ENCODE results near the gene COG6.
A peak's percentile ranks its signal among the peaks of the same experiment; 100 is the strongest.

COG6 gene

DNA sequence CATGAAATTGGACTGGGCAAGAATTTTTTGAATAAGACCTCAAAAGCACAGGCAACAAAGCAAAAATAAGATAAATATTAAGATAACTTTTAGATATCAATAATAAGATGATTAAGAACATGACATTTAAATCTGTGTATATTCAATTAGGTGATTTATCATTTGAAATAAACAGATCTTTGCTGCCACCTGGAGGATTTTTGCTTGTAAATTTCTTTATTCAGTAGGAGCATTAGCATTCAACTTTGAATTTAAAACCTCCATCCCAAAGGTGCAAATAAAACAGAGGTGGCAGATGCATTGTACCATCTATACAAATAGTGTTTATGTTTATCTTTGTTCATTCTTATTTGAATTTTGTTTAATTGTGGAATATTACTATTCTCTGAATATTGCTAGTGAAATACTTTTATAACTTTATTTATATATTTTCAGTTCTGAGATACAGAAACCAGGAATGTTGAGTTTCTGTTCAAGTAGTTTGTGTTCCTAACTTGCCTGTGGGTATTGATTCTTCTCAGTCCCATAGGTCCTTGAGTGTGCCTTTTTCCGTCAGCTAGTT is 20.9 kb downstream of the COG6 start:
- H2AFZ ChIP-seq (ENCODE audit: insufficient read depth, low read length, poor library complexity): no peak overlapping the region
- DNase-seq: peak; percentile 39 to 88
- no peak overlapping the region for H2AK5ac ChIP-seq (ENCODE audit: low read length)
- H3K79me2 ChIP-seq (ENCODE audit: control insufficient read depth, insufficient read depth, low read length, poor library complexity): no peaks in the 10 kb centered on the region
- WGBS (ENCODE audit: extremely low coverage, insufficient coverage, insufficient read length): no CpG with 5 or more reads among the region's 1 CpG
- no peak overlapping the region for H3K4me3 ChIP-seq (ENCODE audit: low read depth, low read length)
- no peak overlapping the region for H3K4ac ChIP-seq (ENCODE audit: low read depth, low read length)
- no peak overlapping the region for H4K12ac ChIP-seq (ENCODE audit: low read depth, low read length)
- no peak overlapping the region for H3K23ac ChIP-seq (ENCODE audit: low read length)
- no peak overlapping the region for H2BK120ac ChIP-seq (ENCODE audit: insufficient read depth, low read length, poor library complexity)
- no peak overlapping the region for H3K27ac ChIP-seq (ENCODE audit: low read depth, low read length)
- H3K18ac ChIP-seq (ENCODE audit: low read length): no peak overlapping the region
- H3K4me1 ChIP-seq (ENCODE audit: control insufficient read depth in 1 of 2, insufficient read depth in 2 of 2, low read length in 2 of 2): no peaks in the 10 kb centered on the region
- no peak overlapping the region for H2BK5ac ChIP-seq (ENCODE audit: low read depth, low read length, poor library complexity)
- H3K27me3 ChIP-seq (ENCODE audit: insufficient read depth, low read length): no peaks in the 10 kb centered on the region
- H4K8ac ChIP-seq (ENCODE audit: low read depth, low read length): no peak overlapping the region
- peaks cover 2% of the 10 kb centered on the region for H3K9me3 ChIP-seq (ENCODE audit: insufficient read depth, low read depth, low read length)
- H3K79me1 ChIP-seq (ENCODE audit: low read length): no peaks in the 10 kb centered on the region
- no peak overlapping the region for H2BK12ac ChIP-seq (ENCODE audit: low read length)
- no peak overlapping the region for H3K14ac ChIP-seq (ENCODE audit: low read length)
- no peak overlapping the region for H3K9ac ChIP-seq (ENCODE audit: low read length)
- H4K91ac ChIP-seq (ENCODE audit: low read depth, low read length): no peak overlapping the region
- no peak overlapping the region for H3K4me2 ChIP-seq (ENCODE audit: low read length)
- H3K36me3 ChIP-seq (ENCODE audit: control insufficient read depth in 1 of 2, insufficient read depth in 2 of 2, low read length in 2 of 2): peaks cover 4 to 7% of the 10 kb centered on the region in 2 experiments

DNA sequence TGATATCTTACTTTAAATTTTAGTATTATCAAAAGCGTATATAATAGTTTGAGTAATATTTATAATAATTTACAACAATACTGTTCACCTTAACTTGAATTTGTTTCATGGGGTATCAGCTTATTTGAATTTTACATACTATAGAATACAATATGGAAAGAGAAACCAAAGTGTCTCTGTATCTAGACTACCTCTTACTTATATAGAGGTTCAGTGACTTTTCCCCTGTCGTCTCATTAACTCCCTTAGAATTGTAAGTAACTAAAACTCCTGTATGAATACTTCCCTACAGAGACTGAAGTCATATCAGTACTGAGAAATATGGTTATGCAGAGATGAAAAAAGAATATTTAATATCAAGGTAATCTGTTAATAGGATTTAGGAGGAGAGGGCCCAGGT is 26.8 kb downstream of the COG6 start:
- Histone ChIP-seq H2AK5ac (ENCODE audit: low read length) (no peak overlapping the region), H4K12ac (ENCODE audit: low read depth, low read length) (no peak overlapping the region), H3K4ac (ENCODE audit: low read depth, low read length) (no peak overlapping the region), H2AFZ (ENCODE audit: insufficient read depth, low read length, poor library complexity) (no peak overlapping the region), H3K9me3 (ENCODE audit: insufficient read depth, low read depth, low read length) (peaks cover 2% of the 10 kb centered on the region), H3K79me2 (ENCODE audit: control insufficient read depth, insufficient read depth, low read length, poor library complexity) (no peaks in the 10 kb centered on the region), H3K27me3 (ENCODE audit: insufficient read depth, low read length) (no peaks in the 10 kb centered on the region), H3K18ac (ENCODE audit: low read length) (no peak overlapping the region), H3K14ac (ENCODE audit: low read length) (no peak overlapping the region), H3K4me1 (ENCODE audit: control insufficient read depth in 1 of 2, insufficient read depth in 2 of 2, low read length in 2 of 2) (no peaks in the 10 kb centered on the region), H2BK5ac (ENCODE audit: low read depth, low read length, poor library complexity) (no peak overlapping the region), H4K8ac (ENCODE audit: low read depth, low read length) (no peak overlapping the region), H3K4me3 (ENCODE audit: low read depth, low read length) (no peak overlapping the region), H3K23ac (ENCODE audit: low read length) (no peak overlapping the region), H3K4me2 (ENCODE audit: low read length) (no peak overlapping the region), H3K79me1 (ENCODE audit: low read length) (no peaks in the 10 kb centered on the region), H2BK120ac (ENCODE audit: insufficient read depth, low read length, poor library complexity) (no peak overlapping the region), H3K36me3 (ENCODE audit: control insufficient read depth in 1 of 2, insufficient read depth in 2 of 2, low read length in 2 of 2) (peaks cover 4 to 7% of the 10 kb centered on the region in 2 experiments), H3K27ac (ENCODE audit: low read depth, low read length) (no peak overlapping the region), H2BK12ac (ENCODE audit: low read length) (no peak overlapping the region), H4K91ac (ENCODE audit: low read depth, low read length) (no peak overlapping the region), H3K9ac (ENCODE audit: low read length) (no peak overlapping the region)
- WGBS (ENCODE audit: extremely low coverage, insufficient coverage, insufficient read length): no CpG with 5 or more reads among the region's 2 CpGs
- no peak for DNase-seq

DNA sequence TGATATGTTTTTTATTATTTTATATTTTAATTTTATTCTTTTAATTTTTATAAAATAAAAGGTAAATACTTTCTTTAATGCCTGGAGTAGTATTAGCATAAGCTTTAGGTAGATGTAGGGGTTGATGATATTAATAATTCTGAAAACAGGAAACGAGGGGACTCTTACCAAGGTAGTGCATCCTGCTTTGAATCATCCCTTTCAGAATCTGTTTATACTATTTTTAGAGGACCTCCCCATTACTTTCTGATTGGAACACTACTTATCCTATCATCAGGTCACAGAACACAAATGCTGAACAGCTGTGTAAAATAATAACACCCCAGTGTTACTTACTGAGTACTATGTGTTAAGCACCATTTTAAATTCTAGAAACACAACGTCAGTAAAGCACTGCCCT is 27.3 kb downstream of the COG6 start:
- H3K14ac ChIP-seq (ENCODE audit: low read length): no peak overlapping the region
- no peak overlapping the region for H3K23ac ChIP-seq (ENCODE audit: low read length)
- H2BK12ac ChIP-seq (ENCODE audit: low read length): no peak overlapping the region
- no peak overlapping the region for H4K8ac ChIP-seq (ENCODE audit: low read depth, low read length)
- H3K9me3 ChIP-seq (ENCODE audit: insufficient read depth, low read depth, low read length): peaks cover 2% of the 10 kb centered on the region
- no peak overlapping the region for H3K4me2 ChIP-seq (ENCODE audit: low read length)
- H3K4me1 ChIP-seq (ENCODE audit: control insufficient read depth in 1 of 2, insufficient read depth in 2 of 2, low read length in 2 of 2): no peaks in the 10 kb centered on the region
- H4K12ac ChIP-seq (ENCODE audit: low read depth, low read length): no peak overlapping the region
- no peak overlapping the region for H3K27ac ChIP-seq (ENCODE audit: low read depth, low read length)
- no peak for DNase-seq
- H3K36me3 ChIP-seq (ENCODE audit: control insufficient read depth in 1 of 2, insufficient read depth in 2 of 2, low read length in 2 of 2): peaks cover 4 to 7% of the 10 kb centered on the region in 2 experiments
- H3K79me2 ChIP-seq (ENCODE audit: control insufficient read depth, insufficient read depth, low read length, poor library complexity): no peaks in the 10 kb centered on the region
- H3K27me3 ChIP-seq (ENCODE audit: insufficient read depth, low read length): no peaks in the 10 kb centered on the region
- no peak overlapping the region for H4K91ac ChIP-seq (ENCODE audit: low read depth, low read length)
- H2BK5ac ChIP-seq (ENCODE audit: low read depth, low read length, poor library complexity): no peak overlapping the region
- H3K18ac ChIP-seq (ENCODE audit: low read length): no peak overlapping the region
- no peak overlapping the region for H2AFZ ChIP-seq (ENCODE audit: insufficient read depth, low read length, poor library complexity)
- no peak overlapping the region for H2BK120ac ChIP-seq (ENCODE audit: insufficient read depth, low read length, poor library complexity)
- WGBS (ENCODE audit: extremely low coverage, insufficient coverage, insufficient read length): no CpG with 5 or more reads among the region's 2 CpGs
- H2AK5ac ChIP-seq (ENCODE audit: low read length): no peak overlapping the region
- no peak overlapping the region for H3K9ac ChIP-seq (ENCODE audit: low read length)
- no peak overlapping the region for H3K4me3 ChIP-seq (ENCODE audit: low read depth, low read length)
- H3K79me1 ChIP-seq (ENCODE audit: low read length): no peaks in the 10 kb centered on the region
- no peak overlapping the region for H3K4ac ChIP-seq (ENCODE audit: low read depth, low read length)

DNA sequence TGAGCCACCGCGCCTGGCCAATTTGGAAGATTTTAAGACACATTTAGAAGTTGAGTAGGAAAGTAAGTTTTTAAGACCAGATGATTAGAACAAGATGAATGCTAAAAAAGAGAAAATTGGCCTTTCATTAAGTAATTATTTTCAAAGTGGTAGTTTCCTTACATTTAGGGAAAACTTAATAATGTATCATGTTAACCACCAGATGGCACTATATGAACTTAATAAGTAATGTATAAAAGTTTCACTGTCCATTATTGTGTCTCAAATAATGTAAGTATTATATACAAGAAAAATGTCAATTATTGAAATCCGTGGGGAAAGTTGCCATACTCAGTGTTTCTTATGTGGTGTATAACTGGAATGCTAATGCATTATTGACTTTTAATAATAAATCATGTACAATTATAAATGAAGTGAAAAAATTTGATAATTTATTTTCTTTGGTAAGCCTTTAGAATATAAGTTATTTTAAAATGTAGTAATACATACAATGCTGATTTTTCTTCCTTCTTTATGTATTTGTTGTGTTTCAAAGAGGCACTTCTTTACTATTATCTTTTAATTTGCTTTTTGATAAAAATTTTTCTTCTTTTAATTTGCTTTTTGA is 29.2 kb downstream of the COG6 start:
- Histone ChIP-seq H4K91ac (ENCODE audit: low read depth, low read length) (no peak overlapping the region), H3K27ac (ENCODE audit: low read depth, low read length) (no peak overlapping the region), H3K79me2 (ENCODE audit: control insufficient read depth, insufficient read depth, low read length, poor library complexity) (no peaks in the 10 kb centered on the region), H3K18ac (ENCODE audit: low read length) (no peak overlapping the region), H2BK5ac (ENCODE audit: low read depth, low read length, poor library complexity) (no peak overlapping the region), H2BK120ac (ENCODE audit: insufficient read depth, low read length, poor library complexity) (no peak overlapping the region), H3K79me1 (ENCODE audit: low read length) (no peaks in the 10 kb centered on the region), H2AFZ (ENCODE audit: insufficient read depth, low read length, poor library complexity) (no peak overlapping the region), H3K4ac (ENCODE audit: low read depth, low read length) (no peak overlapping the region), H3K27me3 (ENCODE audit: insufficient read depth, low read length) (no peaks in the 10 kb centered on the region), H3K4me1 (ENCODE audit: control insufficient read depth in 1 of 2, insufficient read depth in 2 of 2, low read length in 2 of 2) (peaks cover 0 to 1% of the 10 kb centered on the region in 2 experiments), H3K14ac (ENCODE audit: low read length) (no peak overlapping the region), H2AK5ac (ENCODE audit: low read length) (no peak overlapping the region), H4K8ac (ENCODE audit: low read depth, low read length) (no peak overlapping the region), H4K12ac (ENCODE audit: low read depth, low read length) (no peak overlapping the region), H3K36me3 (ENCODE audit: control insufficient read depth in 1 of 2, insufficient read depth in 2 of 2, low read length in 2 of 2) (peaks cover 6 to 7% of the 10 kb centered on the region in 2 experiments), H3K4me2 (ENCODE audit: low read length) (no peak overlapping the region), H3K23ac (ENCODE audit: low read length) (no peak overlapping the region), H3K4me3 (ENCODE audit: low read depth, low read length) (no peak overlapping the region), H3K9ac (ENCODE audit: low read length) (no peak overlapping the region), H3K9me3 (ENCODE audit: insufficient read depth, low read depth, low read length) (peaks cover 2% of the 10 kb centered on the region), H2BK12ac (ENCODE audit: low read length) (no peak overlapping the region)
- DNase-seq: peak; percentile 6 to 69
- WGBS (ENCODE audit: extremely low coverage, insufficient coverage, insufficient read length): no CpG with 5 or more reads among the region's 3 CpGs

All from trophoblast cell (in vitro differentiated cells and primary cell).